Endothelial cell of umbilical vein (primary cell): Measurements from ENCODE around the gene ACAD10.

Experiments
- CTCF ChIP-seq, 2 donors: IDR thresholded peaks; 1 replicate in 1 of 2; 2 replicates in 1 of 2; pipeline ENCODE4 v1.5.1; 2011; ENCODE audit warnings: low read length in 2 of 2, mild to moderate bottlenecking in 2 of 2, moderate library complexity in 2 of 2, control low read depth in 1 of 2, inconsistent platforms in 1 of 2, low read depth in 1 of 2; ENCODE audit not compliant: insufficient read depth in 1 of 2; ENCODE audit errors: extremely low read depth in 1 of 2
- EZH2 ChIP-seq: IDR thresholded peaks from 2 replicates; pipeline ENCODE4 v1.6.1; 2012; ENCODE audit warnings: borderline replicate concordance, low read depth, mild to moderate bottlenecking, moderate library complexity, low read length, inconsistent platforms; ENCODE audit not compliant: severe bottlenecking
- GATA2 ChIP-seq: IDR thresholded peaks from 2 replicates; pipeline ENCODE4 v1.7.0; 2011; ENCODE audit warnings: low read depth, mild to moderate bottlenecking, moderate library complexity, mixed read lengths, low read length; ENCODE audit not compliant: insufficient read length, insufficient read depth
- POLR2A ChIP-seq: IDR thresholded peaks from 2 replicates; pipeline ENCODE4 v1.6.1; 2012; ENCODE audit warnings: low read depth, mild to moderate bottlenecking, control low read depth, low read length
- POLR2AphosphoS5 ChIP-seq: IDR thresholded peaks from 2 replicates; pipeline ENCODE4 v1.6.1; 2012; ENCODE audit warnings: low read depth, mild to moderate bottlenecking, control low read depth, low read length, moderate library complexity; ENCODE audit not compliant: insufficient read depth

DNA sequence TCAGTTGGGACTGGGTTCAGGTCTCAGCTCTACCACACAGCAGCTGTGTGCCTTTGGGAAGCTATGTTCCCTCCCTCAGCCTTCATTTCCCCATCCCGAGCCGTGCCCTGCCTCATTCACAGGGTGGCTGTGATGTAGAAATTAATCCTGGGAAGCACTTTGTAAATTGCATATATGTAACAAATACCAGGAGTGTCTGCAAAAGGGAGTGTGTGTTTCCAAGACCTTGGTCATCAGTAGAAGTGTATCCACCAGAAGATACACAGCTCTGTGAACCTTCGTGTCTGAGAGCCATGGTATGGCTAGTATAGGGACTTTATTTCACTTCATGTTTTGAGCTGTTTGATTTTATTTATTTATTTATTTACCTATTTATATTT lies 107.0 kb downstream of the ACAD10 start:
- TF ChIP-seq CTCF (IDR thresholded peaks at IDR 0.05; ENCODE audit: extremely low read depth in 1 of 2, insufficient read depth in 1 of 2, low read depth in 1 of 2, low read length in 2 of 2) (no peak), EZH2 (no peak), GATA2 (no peak), POLR2AphosphoS5 (no peak), POLR2A (no peak)
